ENCODE data around the gene CACNA2D3.
"Not testable (repeated sequence)": the region's sequence is repeated elsewhere in the genome, so short reads cannot be mapped to it uniquely, and the experiment has no call there.

The CACNA2D3 gene

DNA sequence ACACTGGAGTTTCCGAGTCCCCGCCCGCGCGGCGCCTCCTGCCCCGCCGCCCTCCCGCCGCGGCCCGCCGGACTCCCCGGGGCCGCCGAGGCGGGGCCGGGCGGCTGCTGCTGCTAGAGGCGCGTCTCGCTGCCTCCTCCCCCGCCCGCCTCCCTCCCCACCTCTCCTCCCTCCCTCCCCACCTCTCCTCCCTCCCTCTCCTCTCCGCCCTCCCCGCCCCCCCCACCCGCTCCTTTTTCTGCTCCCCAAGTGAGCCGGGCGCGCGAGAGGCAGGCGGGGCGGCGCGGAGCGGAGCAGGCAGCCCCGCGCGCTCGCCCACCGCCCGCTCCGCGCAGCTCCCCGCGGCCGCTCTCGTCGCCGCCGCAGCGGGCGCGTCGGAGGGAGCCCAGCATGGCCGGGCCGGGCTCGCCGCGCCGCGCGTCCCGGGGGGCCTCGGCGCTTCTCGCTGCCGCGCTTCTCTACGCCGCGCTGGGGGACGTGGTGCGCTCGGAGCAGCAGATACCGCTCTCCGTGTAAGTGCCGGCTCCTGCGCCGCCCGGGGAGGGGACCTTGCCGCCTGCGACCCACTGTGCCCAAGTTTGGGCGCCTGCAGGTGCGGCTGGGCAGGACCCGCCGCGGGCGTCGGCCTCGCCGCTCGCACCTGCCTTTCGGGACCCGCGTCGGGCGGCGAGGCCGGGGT lies at the start of gene CACNA2D3:
CACNA2D3 (plus strand) TSS at position 229 of the 679 bp plus-strand sequence.
- DNase-seq, result no peak

DNA sequence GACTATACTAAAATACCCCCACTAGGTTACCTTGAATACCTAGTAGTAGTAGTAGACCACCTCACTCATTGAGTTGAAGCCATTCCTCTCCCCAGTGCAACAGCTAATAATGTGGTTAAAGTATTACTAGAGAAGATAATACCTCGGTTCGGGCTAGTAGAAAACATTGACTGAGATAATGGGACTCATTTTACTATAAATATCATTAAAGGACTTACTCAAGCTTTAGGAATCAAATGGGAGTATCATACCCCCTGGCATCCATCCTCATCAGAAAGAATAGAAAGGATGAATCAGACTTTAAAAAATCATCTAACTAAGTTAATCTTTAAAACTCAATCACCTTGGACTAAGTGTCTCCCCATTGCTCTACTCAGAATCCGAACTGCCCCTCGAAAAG lies 49.0 kb upstream of the CACNA2D3 start:
- no peak for DNase-seq

DNA sequence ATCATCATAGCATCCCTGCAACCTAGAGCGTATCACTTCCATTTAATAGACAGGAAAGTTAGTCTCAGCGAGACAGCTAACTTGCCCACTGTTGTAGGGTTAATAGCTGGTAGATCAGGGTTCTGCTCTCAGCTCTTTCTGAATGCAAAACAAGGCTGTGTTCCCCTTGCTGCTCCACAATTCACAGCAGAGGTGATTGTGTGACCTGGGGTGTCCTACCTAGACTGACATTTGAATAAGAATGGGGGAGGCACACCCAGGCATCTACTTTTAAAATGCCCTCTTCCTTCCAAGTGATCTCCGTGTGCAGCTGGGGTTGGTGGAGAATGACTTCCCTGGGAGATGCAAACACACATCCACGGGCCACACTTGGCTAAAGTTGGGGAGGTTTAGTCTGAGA lies 43.0 kb upstream of the CACNA2D3 start:
- no peak for DNase-seq

DNA sequence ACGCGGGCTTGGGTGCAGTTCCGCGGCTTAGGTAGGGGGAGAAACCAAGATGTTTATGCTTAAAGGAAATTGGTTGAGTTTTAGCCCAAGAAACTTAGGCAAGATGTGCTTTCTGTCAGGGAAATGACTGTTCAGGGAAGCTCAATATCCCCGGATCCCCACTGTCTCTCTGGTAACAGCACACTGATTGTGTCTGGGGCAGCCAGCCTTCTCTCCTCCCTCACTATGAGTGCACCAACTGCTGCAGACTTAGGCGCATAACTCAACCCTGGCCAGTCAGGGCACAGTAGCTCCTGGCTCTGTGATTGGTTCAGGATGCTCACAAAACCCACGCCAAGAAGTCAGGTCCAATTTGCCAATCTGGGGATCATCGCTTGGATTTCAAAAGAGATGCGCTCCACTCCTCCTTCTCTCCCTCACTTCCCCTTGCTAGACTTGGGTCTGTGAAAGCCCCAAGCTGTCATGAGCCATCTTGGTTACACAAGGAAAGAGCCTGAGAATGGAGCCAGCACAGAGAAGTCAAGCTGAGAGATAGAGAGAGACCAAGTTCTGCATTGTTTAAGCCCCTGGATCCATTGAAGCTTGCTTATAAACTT lies 42.5 kb upstream of the CACNA2D3 start:
- no peak for DNase-seq

DNA sequence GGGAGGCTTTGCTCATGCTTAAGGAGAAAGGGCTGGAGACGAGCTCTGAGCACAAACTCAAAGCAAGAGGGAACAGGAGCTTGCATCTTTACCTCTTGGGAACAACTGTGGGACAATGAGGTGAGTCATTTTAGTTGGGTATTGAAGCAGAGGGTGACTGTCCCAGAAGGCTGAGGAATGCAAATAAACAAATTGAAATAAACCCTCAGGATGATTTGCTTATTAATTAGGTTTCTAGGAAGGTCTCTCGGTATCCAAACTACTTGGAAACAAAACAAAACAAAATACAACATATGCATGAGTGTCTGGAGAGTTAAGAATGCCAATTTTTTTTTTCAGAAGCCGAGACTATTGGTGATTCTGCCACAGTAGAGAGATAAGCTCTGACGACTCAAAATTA lies 38.4 kb upstream of the CACNA2D3 start:
- DNase-seq, result no peak

DNA sequence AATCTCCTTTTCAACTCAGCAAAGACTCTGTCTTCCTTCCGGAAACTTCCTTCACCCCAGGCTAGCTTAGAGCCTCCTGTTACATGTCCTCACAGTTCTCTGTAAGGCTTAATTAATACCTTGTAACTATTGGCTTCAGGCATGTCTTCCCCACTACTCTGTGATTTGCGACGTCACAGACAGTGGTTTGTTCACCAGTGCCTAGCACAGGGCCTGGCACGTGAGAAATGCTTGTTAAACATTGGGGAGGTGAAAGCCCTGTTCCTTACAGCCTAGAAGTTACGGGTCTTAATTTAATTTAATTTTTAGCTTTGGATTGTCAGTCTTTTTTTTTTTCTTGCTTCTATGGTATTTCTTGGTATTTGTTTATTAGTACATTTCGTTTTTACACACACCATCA lies 36.4 kb upstream of the CACNA2D3 start:
- no peak for DNase-seq

DNA sequence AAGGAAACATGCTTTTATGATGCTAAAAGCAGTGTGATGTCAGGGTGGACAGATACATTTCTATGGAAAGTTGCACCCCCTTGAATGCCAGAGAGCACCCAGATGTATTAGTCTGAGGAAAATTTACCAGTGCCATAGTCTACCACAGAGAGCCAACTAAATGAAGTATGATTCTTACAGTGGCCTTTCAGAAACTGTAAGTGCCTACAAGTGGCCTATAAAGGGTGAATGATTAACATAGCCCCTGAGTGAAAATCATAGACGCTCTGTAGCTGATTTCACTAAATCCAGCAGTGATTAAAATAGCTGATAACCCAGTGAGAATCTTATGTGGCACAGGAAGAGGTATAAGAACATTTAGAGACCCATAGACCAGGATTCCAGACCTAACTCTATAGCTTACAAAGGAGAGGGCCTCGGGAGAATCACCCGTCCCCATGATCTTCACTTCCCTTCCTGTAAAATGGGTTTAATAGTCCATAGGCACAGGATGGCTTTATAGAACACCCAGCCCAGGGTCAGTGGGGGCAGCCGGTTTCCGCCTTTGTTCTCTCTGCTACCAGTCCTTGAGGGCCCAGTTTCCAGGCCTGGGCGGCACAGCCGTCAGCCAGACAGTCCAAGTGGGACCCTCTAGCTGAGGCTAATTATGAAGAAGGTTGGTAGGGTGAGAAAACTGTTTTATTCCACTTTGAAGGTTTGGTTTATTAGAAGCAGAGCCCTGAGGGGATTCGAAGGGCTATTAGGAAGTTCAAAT lies 35.5 kb upstream of the CACNA2D3 start:
- no peak for DNase-seq

DNA sequence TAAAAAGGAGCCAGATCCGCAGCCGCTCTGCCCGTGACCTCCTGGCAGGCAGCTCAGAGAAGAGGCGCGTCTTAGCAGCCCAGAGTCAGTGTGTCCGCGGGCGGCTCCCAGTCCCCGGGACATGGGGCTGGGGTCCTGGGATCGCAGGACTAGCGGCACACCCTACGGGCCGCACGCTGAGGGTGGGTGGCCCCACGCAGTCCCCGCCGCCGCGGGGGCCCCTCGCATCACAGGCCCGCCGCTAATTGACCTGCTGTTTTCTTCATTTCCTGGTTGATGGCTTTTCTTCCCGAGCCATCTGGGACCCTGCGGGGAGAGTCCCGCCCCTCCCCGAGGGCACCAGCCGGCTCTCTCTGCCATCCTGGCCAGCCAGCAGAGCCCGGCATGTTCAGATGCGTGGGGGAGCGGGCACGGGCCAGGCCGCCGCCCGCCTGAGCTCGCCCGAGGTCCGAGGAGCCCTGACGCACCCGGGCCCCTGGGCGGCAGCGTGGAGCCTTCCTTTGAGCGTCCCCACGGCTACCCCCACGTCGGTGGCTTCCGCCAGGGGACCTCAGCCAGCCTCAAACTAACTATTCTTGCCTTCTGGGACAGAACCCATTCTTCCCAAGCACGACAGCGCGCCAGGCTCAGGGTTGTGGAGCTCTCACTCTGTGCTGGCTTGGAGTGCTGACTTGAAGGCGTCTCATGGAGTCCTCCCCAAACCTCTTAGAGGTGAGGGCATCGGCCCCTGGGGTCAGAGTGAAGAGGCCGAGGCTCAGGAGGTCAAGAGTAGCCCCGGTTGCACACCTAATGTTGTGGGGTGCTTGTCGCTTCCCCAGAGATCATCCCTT lies 34.6 kb upstream of the CACNA2D3 start:
- no peak for DNase-seq

DNA sequence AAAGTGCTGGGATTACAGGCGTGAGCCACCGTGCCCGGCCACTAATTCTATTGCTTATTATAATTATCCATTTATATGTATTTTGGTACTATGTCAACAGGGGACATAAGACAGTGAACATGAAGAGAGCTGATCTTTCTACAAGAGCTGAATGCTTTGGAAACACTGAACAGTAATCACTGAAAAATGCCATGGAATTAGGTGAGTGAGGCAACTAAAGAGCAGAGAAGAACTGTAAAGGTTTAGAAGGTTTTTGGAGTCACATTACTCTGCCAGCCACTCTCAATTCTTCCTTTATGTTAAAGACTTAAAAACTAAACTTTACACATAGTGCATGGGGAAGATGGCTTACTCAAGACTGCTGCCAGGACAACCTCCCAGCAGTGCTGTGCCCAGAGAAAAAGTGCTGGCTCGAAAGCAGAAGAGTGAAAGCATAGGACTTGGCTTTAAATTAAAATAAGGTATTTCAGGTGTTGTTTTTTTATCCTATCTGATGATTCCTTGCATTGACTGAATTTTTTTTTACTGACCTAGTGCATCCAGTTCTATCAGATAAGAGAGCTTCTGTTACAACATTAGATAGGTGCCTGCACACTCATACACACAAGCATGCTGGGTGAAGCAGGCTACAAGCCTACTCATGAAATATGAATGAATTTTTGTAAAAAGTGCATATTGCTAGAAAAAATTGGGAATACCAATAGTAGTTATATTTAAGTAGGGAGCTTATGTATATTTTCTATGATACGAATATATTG lies 28.7 kb upstream of the CACNA2D3 start:
- DNase-seq, result no peak

DNA sequence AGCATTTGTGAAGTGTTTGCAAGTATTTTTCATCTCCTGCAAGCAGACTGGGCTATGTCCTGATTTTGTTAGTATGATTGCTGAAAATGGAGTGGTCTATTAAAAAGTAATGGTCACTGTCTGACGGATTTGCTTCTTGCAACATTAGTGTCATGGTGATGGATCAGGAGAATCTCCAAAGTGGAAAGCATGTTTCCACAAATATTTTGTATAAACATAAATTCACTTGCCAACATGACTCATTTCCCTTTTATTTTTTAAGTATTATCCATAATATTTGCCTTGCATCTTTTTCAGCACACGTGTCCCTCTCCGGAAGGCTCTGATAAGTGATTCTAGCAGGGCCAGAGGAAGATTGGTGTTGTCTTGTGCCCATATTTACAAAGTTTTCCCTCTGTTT lies 27.4 kb upstream of the CACNA2D3 start:
- DNase-seq, result no peak

DNA sequence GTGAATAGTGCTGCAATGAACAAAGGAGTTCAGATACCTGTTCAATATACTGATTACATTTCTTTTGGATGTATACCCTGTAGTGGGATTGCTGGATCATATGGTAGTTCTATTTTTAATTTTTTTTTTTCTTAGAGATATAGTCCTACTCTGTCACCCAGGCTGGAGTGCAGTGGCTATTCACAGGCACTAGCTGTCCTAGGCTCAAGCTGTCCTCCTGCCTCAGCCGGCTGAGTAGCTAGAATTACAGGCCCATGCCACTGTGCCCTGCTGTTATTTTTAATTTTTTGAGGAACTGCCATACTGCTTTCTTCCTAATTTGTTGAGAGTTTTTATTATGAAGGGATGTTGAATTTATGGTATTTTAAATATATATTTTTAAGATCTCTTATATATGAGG lies 23.0 kb upstream of the CACNA2D3 start:
- no peak for DNase-seq

DNA sequence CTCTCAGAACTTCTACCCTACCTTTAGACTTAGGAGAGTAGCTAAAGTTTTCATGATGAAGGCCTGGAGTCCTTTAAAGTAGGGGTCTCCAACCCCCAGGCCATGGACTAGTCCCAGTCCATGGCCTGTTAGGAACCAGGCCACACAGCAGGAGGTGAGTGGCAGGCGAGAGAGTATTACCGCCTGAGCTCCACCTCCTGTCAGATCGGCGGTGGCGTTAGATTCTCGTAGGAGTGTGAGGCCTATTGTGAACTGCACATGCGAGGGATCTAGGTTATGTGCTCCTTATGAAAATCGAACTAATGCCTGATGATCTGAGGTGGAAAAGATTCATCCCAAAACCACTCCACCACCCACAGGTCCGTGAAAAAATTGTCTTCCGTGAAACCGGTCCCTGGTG lies 18.3 kb upstream of the CACNA2D3 start:
- DNase-seq, result no peak

DNA sequence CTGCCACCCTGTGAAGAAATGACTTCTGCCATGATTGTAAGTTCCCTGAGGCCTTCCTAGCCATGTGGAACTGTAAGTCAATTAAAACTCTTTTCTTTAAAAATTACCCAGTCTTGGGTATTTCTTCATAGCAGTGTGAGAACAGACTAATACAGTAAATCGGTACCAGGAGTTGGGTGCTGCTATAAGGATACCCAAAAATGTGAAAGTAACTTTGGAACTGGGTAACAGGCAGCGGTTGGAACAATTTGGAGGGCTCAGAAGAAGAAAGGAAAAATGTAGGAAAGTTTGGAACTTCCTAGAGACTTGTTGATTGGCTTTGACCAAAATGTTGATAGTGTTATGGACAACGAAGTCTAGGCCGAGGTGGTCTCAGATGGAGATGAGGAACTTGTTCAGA lies 6.2 kb upstream of the CACNA2D3 start:
- DNase-seq, result not testable (repeated sequence)

DNA sequence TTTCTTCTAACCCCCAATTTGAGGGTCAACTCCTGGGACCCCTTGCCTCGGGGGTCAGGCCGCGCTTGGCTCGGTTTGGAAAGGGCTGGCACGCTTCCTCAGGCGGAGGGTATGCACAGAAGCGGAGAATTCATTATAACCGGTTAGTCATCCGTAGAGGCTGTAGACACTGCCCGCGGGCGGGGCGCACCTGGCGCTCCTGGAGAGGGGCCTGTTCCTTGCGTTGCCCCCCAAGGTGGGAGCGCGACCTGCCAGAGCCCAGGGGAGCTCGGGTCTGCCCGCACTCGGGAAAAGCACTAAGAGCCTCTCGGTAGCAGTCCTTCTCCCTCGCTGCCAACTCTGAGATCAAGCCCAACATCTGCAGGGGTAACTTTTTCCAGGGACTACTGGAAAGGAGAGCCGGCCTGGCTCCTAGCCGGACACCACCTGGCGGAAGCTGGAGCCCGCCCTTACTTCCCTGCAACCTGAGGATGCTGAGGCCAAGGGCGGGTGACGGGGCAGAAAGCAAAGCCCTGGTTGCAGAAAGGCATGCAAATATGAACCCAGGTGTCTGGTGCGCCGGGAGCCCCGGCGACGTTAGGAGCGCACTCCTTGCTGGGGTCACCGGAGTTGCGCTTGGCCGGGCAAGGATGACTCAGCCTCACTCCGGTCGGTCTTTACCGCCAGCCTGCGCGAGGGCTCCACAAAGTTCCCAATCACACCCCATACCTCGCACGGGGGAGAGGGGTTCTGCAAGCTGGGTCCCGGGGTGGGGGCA lies 1.5 kb upstream of the CACNA2D3 start:
- no peak for DNase-seq

DNA sequence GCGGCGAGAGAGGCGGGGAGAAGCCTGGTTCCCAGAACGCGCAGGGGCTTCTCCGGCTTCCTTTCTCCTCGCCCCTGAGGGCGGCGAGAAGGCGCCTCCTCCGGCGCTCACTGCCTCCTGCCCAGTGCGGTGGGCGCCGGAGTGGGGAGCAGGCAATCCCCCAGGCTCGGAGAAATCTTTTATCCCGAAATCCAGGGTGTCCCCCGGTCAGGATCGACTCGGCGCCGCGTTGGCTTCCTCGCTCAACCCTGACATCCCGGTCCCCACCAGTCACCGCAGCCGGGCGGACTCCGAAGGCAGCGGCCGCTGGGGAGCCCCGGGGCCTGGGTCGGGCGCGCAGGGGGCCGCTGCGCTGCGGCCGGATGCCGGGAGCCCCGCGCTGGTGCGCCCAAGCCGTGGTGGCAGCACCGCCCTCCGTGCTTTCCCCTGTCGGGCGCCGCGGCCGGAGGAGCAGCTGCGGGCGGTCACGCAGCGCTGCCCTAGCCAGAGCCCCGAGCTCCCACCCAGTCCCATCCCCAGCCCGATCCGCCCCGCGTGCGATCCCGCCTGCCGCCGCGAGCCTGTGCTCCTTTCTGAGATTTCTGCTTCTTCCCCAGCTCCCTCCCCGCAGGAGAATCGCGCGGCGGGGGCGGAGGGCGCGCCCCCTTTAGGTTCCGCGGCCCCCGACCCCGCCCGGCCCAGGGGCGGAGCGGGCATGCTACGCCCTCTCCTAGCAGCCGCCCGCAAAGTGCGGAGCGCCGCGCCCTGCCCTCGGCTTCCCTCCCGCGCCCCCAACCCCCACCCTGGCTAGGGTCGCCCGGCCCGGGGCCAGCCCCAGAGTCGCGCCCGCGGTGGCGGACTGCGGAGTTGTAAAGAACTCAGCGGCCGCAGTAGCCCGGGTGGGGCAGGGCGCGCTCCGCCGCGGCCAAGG lies 683 bp upstream of the CACNA2D3 start:
- no peak for DNase-seq

DNA sequence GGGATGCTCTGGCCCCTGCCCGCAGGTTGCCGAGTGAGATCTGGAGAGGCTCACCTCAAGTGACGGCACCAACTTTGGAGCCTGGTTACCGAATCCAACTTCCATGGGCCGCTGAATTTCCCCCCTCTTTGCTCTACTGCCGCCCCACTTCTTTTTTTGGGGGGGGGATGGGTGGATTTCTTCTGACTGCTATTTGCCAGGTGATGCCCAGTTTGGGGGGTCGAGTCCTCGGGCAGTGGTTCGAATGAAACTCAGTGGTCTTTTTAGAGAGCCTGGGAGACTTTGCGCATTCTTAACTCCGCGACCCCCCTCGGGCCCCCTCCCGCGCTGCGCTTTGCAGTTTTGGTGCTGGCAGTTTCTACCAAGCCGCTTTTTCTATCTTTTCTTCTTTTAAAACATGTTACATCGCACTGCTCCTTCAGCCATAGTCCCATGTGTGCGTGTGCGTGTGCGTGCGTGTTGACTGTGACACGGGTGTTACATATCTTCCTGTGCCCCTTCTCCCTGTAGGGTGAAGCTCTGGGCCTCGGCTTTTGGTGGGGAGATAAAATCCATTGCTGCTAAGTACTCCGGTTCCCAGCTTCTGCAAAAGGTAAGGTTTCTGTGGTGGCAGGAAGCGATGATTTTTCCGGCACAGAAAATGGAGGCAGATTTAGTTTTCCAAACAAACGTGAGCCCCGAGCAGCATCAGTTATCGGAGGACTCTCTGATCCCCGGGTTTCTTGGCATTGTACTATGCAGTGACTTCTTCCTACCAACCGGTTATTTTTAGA lies 837 bp downstream of the CACNA2D3 start:
- no peak for DNase-seq

DNA sequence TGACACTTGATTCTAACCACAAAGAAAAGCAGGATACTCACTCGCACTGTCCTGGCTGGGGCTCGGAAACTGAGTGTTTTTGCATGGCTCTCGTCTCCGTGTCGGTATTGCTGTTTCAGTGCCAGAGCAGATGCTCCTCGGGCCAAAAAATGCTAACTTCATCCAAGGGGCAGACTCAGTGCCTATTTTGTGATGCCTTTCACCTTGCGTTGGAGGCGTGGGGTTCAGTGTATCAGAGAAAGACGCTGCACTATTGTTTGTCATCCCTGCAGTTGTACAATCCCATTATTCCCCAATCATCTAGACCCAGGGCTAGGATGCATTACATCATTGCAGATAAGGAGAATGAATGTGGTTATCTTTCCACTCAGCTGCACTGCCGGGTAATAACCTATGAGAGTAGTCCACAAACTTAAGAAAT lies 1.4 kb downstream of the CACNA2D3 start:
- no peak for DNase-seq

DNA sequence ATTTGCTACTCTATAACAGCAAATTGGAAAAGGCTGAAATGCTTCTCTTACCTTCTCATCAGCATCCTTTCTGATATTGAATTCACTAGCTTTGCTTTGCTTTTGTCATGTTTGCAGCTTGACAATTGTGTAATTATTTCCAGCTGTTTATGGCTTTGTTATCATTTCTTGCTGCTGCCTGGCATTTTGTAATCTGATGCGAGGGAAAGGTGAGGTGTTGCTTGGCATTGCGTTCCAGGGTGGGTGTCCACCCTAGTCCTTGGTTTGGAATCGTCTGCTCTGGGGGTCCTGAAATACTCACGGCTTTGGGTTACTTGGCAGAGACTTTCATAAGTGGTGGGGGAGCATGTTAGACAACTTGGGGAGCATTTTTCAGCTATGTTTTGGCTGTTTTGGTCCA lies 2.9 kb downstream of the CACNA2D3 start:
- no peak for DNase-seq

DNA sequence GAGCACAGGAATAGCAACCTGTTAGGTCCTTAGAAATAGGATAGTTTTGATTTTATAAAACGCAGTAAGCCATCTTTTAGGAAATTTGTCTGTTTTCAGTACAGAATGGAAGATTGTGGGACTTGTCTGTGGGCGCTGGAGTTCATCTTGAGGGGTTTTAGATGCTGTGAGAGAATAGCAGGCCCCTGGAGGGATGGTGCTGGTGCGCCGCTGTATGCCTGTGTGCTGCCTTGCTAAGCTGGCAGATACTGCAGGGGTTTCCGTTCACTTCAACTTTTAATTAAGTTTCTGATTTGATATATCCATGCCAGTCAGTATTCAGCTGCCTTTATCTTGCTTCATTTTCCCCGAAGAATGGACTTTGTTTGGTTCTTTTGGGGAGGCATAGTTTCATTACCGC lies 4.2 kb downstream of the CACNA2D3 start:
- no peak for DNase-seq

DNA sequence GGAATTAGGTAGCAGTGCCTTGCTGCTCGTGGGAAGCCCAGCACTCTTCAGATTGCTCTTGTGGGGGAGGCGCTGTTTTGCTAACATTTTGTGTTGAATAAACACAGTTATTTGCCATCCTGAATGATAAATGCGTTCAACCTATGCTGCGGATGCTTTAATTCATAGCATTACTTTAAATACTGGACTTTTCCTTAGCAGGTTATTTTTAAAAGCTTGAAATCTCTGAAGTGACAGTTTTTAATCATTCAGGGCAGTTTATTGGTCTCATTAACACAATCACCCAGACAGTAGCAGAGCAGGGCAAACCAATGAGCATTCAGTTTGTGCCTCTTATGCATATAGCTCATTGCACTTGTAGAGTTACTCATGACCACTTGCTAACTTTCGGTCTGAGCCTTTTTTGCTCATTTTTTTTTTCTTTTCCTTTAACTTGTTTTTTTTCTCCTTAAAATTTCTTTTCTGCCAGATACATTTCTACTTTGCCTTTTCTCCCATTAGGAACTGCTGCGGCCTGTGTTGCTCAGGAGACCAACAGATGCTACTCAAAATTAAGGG lies 5.2 kb downstream of the CACNA2D3 start:
- DNase-seq, result no peak

Measured in activated CD4-positive, alpha-beta T cell treated with anti-CD3 and anti-CD28 coated beads, Interleukin-2, amount 50 U/mL, for 1 hour (primary cell).